ENCODE data around the gene YBEY.
"Not testable (repeated sequence)": the region's sequence is repeated elsewhere in the genome, so short reads cannot be mapped to it uniquely, and the experiment has no call there.

Gene YBEY, protein sequence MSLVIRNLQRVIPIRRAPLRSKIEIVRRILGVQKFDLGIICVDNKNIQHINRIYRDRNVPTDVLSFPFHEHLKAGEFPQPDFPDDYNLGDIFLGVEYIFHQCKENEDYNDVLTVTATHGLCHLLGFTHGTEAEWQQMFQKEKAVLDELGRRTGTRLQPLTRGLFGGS

DNA sequence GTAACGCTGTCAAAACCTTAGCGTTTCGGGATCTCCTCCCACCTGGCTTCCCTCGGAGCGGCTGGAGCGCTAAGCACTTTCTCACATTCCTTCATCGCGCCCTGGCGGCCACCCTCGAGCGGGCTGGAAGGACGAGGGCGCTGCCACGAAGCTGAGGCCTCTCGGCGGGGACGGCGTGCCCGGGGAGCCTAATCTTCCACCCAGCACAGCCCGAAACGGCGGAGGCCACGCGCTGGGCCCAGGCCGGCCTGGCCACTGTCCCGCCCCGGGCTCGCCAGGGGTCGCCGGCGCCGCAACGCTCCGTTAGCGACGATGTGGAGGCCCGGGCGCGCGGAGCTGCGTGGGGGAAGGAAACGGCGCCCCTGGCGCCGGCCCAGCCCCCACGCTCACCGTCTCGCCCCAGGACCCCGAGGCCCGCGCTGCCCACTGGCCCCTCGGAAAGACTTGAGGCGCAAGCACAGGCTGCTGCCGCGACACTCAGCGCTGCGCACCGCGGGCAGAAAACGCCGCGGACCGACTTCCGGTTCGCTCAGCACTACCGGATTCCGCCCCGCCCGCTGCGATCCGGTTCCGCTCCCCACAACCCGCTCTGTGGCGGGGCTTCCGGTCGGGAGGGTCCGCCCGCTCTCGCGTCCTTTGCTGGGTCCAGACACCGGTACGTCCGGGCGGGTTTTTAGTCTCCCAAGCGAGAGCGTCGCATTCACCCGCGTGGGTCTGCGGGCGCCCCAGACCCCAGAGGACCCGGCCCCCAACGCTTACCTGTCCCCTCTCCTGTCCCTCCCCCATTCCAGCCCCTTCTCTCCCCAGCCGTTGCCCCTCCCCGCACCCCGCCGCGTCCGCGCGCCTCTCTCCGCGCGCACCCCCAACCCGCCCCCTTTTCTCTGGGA, at the start of gene YBEY:
Gene YBEY (plus strand): TSS at position 582 of the 887 bp plus-strand sequence. CDS start 572 bp downstream, outside the sequence.
- DNase-seq (ENCODE audit: low read depth), result peak; percentile 70
- peak within 1 kb of the TSS; percentile 93 for H3K4me3 ChIP-seq (ENCODE audit: low read depth, low read length)

DNA sequence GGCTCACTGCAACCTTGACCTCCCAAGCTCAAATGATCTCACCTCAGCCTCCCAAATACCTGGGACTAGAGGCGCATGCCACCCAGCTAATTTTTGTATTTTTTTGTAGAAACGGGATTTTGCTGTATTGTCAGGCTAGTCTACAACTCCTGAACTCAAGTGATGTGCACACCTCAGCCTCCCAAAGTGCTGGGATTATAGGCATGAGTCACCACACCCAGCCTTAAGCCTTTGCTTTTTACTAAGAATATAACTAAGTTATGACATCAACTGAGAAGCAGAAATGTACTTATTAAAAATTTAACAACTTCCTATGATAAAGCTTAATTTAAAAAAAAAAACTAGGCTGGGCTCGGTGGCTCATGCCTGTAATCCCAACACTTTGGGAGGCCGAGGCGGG, 48.7 kb upstream of the YBEY start:
- TF ChIP-seq, protein P1, sequence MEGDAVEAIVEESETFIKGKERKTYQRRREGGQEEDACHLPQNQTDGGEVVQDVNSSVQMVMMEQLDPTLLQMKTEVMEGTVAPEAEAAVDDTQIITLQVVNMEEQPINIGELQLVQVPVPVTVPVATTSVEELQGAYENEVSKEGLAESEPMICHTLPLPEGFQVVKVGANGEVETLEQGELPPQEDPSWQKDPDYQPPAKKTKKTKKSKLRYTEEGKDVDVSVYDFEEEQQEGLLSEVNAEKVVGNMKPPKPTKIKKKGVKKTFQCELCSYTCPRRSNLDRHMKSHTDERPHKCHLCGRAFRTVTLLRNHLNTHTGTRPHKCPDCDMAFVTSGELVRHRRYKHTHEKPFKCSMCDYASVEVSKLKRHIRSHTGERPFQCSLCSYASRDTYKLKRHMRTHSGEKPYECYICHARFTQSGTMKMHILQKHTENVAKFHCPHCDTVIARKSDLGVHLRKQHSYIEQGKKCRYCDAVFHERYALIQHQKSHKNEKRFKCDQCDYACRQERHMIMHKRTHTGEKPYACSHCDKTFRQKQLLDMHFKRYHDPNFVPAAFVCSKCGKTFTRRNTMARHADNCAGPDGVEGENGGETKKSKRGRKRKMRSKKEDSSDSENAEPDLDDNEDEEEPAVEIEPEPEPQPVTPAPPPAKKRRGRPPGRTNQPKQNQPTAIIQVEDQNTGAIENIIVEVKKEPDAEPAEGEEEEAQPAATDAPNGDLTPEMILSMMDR (IDR thresholded peaks at IDR 0.05; ENCODE audit: low read depth, low read length, missing control alignments), result no peak
- no peak overlapping the region for H3K4me3 ChIP-seq (ENCODE audit: low read depth, low read length)
- no peak for DNase-seq (ENCODE audit: low read depth)

More for the DNA sequence above, at the start of gene YBEY:
- TF ChIP-seq, protein P1 (IDR thresholded peaks at IDR 0.05; ENCODE audit: low read depth, low read length, missing control alignments), result peak; percentile 28

DNA sequence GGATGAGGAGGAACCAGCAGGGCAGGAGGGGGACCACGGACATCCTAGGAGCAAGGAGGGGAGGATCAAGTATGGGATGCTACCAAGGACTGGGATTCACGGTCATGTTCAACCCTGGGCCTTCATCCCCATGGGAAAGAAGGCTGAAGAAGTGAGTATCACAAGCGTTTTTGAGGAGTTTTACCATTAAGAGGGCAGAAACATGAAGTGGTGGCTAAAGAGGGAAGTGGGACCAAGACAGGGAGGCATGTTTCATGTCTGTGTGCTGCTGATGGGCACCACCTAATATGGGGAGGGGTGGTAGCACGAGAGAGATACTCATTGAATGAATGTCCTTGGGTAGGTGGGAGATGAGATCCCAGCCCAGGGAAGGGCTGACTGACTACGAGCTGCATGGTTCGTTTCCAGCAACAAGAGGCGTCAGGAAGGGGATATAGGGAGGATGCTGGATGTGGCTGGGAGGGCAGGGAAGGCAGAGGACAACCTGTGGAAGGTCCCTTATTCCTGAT, 46.3 kb upstream of the YBEY start:
- TF ChIP-seq, protein P1 (IDR thresholded peaks at IDR 0.05; ENCODE audit: low read depth, low read length, missing control alignments), result no peak
- no peak overlapping the region for H3K4me3 ChIP-seq (ENCODE audit: low read depth, low read length)
- DNase-seq (ENCODE audit: low read depth), result no peak

DNA sequence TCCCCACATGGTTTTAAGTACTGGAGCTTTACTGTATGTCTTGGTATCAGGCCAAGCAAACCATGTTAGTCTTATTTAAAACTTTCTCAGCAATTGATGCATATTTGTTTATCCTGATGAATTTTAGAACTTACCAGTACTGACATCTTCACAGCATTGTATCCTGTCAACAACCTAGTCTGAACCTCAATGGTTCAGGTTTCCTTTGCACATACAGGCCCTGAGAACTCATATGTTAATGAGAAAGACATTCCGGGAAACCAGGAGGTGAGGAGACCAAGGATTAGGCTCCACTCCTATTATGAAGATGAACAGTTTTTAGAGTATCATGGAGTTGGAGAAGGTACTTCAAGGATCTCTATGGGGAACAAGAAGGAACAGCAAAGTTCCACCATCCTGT, 44.6 kb upstream of the YBEY start:
- not testable (repeated sequence) for DNase-seq (ENCODE audit: low read depth); H3K4me3 ChIP-seq (ENCODE audit: low read depth, low read length)

DNA sequence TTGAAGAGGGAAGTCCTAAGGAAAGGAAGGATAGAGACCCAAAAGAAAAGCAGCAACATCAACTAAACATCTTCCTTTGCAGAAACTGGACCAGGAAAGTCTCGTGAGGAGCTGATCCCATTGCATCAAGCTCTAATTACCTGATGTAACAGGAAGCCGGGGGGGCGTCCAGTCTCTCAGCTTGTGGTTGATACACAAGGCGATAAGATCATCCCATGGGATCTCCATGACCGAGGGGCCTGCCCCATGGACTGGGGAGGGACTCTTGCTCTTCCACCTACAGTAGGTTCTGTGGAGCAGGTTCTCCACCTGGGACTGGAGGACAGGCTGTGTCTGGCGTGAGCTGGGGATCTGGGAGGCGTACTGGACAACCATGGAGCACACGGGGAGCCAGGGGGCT, 42.8 kb upstream of the YBEY start:
- DNase-seq (ENCODE audit: low read depth), result no peak
- no peak overlapping the region for H3K4me3 ChIP-seq (ENCODE audit: low read depth, low read length)
- TF ChIP-seq, protein P1 (IDR thresholded peaks at IDR 0.05; ENCODE audit: low read depth, low read length, missing control alignments), result no peak

DNA sequence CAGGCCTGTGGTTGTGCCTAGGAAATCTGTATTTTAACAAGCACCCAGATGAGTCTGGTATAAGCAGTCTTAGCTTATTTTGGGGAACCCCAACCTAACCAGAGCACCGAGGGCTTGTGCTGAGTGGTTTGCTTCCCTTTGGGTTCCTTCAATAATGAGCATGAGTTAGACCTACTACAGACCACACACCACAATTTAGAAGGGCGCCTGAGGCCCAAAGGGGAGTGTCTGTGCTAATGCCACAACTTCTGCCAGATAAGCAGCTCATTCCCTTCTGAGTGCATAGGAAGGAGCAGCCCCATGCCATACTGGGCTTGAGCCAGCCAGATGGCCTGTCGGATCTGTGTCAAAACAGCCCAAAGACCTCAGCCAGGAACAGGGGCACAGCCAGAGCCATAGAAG, 42.2 kb upstream of the YBEY start:
- TF ChIP-seq, protein P1 (IDR thresholded peaks at IDR 0.05; ENCODE audit: low read depth, low read length, missing control alignments), result no peak
- H3K4me3 ChIP-seq (ENCODE audit: low read depth, low read length), result no peak overlapping the region
- DNase-seq (ENCODE audit: low read depth), result no peak

DNA sequence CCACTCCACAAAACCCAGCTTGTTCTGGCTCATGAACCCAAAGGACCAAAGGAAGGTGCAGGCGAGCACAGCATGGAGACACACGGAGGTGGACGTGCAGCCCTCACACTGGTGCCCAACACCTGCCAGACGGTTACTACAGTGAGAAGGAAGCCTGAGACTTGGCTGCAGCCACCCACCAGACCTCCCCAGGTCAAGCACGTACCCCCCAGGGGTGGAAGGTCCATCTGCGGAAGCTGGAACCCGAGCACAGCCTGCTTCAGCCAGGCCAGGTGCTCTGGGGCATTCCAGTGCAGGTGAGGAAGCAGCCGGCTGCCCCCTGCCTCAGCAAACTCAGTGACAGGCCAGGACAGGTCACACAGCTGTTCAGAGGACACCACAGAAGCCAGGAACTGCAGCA, 41.5 kb upstream of the YBEY start:
- H3K4me3 ChIP-seq (ENCODE audit: low read depth, low read length), result no peak overlapping the region
- TF ChIP-seq, protein P1 (IDR thresholded peaks at IDR 0.05; ENCODE audit: low read depth, low read length, missing control alignments), result no peak
- no peak for DNase-seq (ENCODE audit: low read depth)
